Gastroesophageal sphincter (tissue), 4 donors: Measurements from ENCODE around the gene APBA2. TPM values are rescaled to one million over a fixed set of nuclear protein-coding genes. Genes with fewer than 3 reads are reported as not detected.
"Not testable (repeated sequence)": the region's sequence is repeated elsewhere in the genome, so short reads cannot be mapped to it uniquely, and the experiment has no call there.

Source experiments
- ATAC-seq: fragments of 150-250 bp; one replicate; pipeline ENCODE4 v1.9.1; 2016; ENCODE audit warnings: mild to moderate bottlenecking, moderate library complexity
- H3K27ac ChIP-seq, 4 donors: fragments of 200-600 bp; sonication (generic) in 3 of 4; 1 replicate in 3 of 4; 2 replicates in 1 of 4; pipeline ENCODE4 v1.5.1; 2016 to 2019
- H3K27me3 ChIP-seq: fragments of 200-600 bp; sonication (generic); one replicate; pipeline ENCODE4 v1.5.1; 2019
- H3K36me3 ChIP-seq, 2 donors: fragments of 200-600 bp; sonication (generic); one replicate each; pipeline ENCODE4 v1.5.1; 2019; ENCODE audit warnings: control low read depth in 1 of 2
- H3K4me1 ChIP-seq, 3 donors: fragments of 200-600 bp; sonication (generic); 1 replicate in 2 of 3; 2 replicates in 1 of 3; pipeline ENCODE4 v1.5.1; 2016 to 2019; ENCODE audit warnings: control low read depth in 2 of 3
- H3K4me3 ChIP-seq, 2 donors: fragments of 200-600 bp; sonication (generic); one replicate each; pipeline ENCODE4 v1.5.1; 2019; ENCODE audit warnings: mild to moderate bottlenecking in 1 of 2, moderate library complexity in 1 of 2
- H3K9me3 ChIP-seq, 3 donors: fragments of 200-600 bp; sonication (generic); one replicate each; pipeline ENCODE4 v1.5.1; 2017 to 2019; ENCODE audit warnings: control low read depth in 2 of 3
- CTCF ChIP-seq, 4 experiments: fragments of 200-600 bp in 2 of 4; fragments of 450-650 bp in 2 of 4; sonication (generic) in 1 of 4; IDR thresholded peaks; one replicate each; pipeline ENCODE4 v1.5.1; 2017 to 2019; ENCODE audit warnings: antibody characterized with exemption in 4 of 4, mild to moderate bottlenecking in 2 of 4, moderate library complexity in 2 of 4
- EP300 ChIP-seq: sonication (generic); formaldehyde crosslinking; IDR thresholded peaks from one replicate; pipeline ENCODE4 v1.6.1; 2017; ENCODE audit warnings: antibody characterized with exemption, mild to moderate bottlenecking
- POLR2A ChIP-seq, 2 donors: fragments of 450-650 bp; IDR thresholded peaks; one replicate each; pipeline ENCODE4 v1.6.1; 2017; ENCODE audit warnings: antibody characterized with exemption in 2 of 2, mild to moderate bottlenecking in 2 of 2, moderate library complexity in 1 of 2
- POLR2AphosphoS5 ChIP-seq: sonication (generic); formaldehyde crosslinking; IDR thresholded peaks from one replicate; pipeline ENCODE4 v1.6.1; 2017; ENCODE audit warnings: antibody characterized with exemption
- WGBS, 2 donors: methylation state at CpG; one replicate each; pipeline ENCODE4 v1.1.5; 2018; ENCODE audit warnings: low coverage in 1 of 2; 5-methylcytosine and 5-hydroxymethylcytosine counted together
- total RNA-seq, 4 donors: library from RNA; depleted of rRNA; stranded (reverse); fragments of >200 nt; gene quantifications; one replicate each; pipeline ENCODE4 v1.1.0, GENCODE V29; 2016

Gene APBA2
- total RNA-seq, 4 donors from 2014 or later: 3.1 to 14.9 (median 4.2) TPM

- Histone ChIP-seq H3K27me3 (no peaks in the 10 kb centered on the region), H3K36me3 (no peaks in the 10 kb centered on the region), H3K27ac (no peak overlapping the region), H3K9me3 (no peaks in the 10 kb centered on the region), H3K4me3 (no peak overlapping the region), H3K4me1 (no peaks in the 10 kb centered on the region)
- TF ChIP-seq CTCF (IDR thresholded peaks at IDR 0.05) (no peak), POLR2AphosphoS5 (no peak), EP300 (no peak), POLR2A (IDR thresholded peaks at IDR 0.05) (no peak)
- WGBS, 2 donors: 74 to 83% methylated on average over 2 to 3 of the region's 3 CpGs
- ATAC-seq: no peak
These were observed 130.7 kb downstream of the APBA2 start for GRCh38 chr15:29016518-29016917.

- Histone ChIP-seq H3K4me1 (peaks cover 0 to 9% (median 0%) of the 10 kb centered on the region in 3 donors), H3K4me3 (no peak overlapping the region), H3K27ac (no peak overlapping the region), H3K27me3 (no peaks in the 10 kb centered on the region), H3K36me3 (no peaks in the 10 kb centered on the region), H3K9me3 (no peaks in the 10 kb centered on the region)
- TF ChIP-seq EP300: no peak
- 93 to 96% methylated on average over 7 of the region's 8 CpGs for WGBS, 2 donors
- no peak for ATAC-seq
These were observed 132.5 kb downstream of the APBA2 start for GRCh38 chr15:29018120-29018805.

GRCh38 chr15:29018995-29019976, 133.5 kb downstream of the APBA2 start:
- no peaks in the 10 kb centered on the region for H3K9me3 ChIP-seq
- no peaks in the 10 kb centered on the region for H3K36me3 ChIP-seq
- H3K27ac ChIP-seq: no peak overlapping the region
- 68 to 77% methylated on average over 6 to 9 of the region's 9 CpGs for WGBS, 2 donors
- no peaks in the 10 kb centered on the region for H3K27me3 ChIP-seq
- H3K4me1 ChIP-seq: peaks cover 0 to 9% (median 0%) of the 10 kb centered on the region in 3 donors
- ATAC-seq: no peak
- TF ChIP-seq EP300 (no peak), POLR2AphosphoS5 (no peak), POLR2A (IDR thresholded peaks at IDR 0.05) (no peak), CTCF (IDR thresholded peaks at IDR 0.05) (no peak)
- H3K4me3 ChIP-seq: no peak overlapping the region

- no peak overlapping the region for H3K4me3 ChIP-seq
- peak overlapping the region in 1 of 4 donors; percentile 4 for H3K27ac ChIP-seq
- no peaks in the 10 kb centered on the region for H3K9me3 ChIP-seq
- no peaks in the 10 kb centered on the region for H3K27me3 ChIP-seq
- TF ChIP-seq EP300: no peak
- TF ChIP-seq POLR2A (IDR thresholded peaks at IDR 0.05): no peak
- no peak for TF ChIP-seq POLR2AphosphoS5
- TF ChIP-seq CTCF (IDR thresholded peaks at IDR 0.05): no peak
- H3K36me3 ChIP-seq: no peaks in the 10 kb centered on the region
- 39 to 54% methylated on average over 6 to 7 of the region's 7 CpGs for WGBS, 2 donors
- ATAC-seq: no peak
- H3K4me1 ChIP-seq: peaks cover 0 to 9% (median 0%) of the 10 kb centered on the region in 3 donors
These were observed 136.1 kb downstream of the APBA2 start for GRCh38 chr15:29021857-29022256.

- TF ChIP-seq CTCF (IDR thresholded peaks at IDR 0.05): no peak
- no peak for TF ChIP-seq EP300
- no peak for TF ChIP-seq POLR2AphosphoS5
- TF ChIP-seq POLR2A (IDR thresholded peaks at IDR 0.05): no peak
- ATAC-seq: no peak
These were observed 138.9 kb downstream of the APBA2 start for GRCh38 chr15:29024662-29025061.

GRCh38 chr15:29025411-29025810, 139.6 kb downstream of the APBA2 start:
- not testable (repeated sequence) for H3K4me3 ChIP-seq, H3K36me3 ChIP-seq, H3K4me1 ChIP-seq, ATAC-seq, H3K27me3 ChIP-seq, H3K27ac ChIP-seq, H3K9me3 ChIP-seq
- 82% methylated on average over 2 of the region's 17 CpGs; no CpG with 5 or more reads in 1 of the 2 donors for WGBS, 2 donors

More at GRCh38 chr15:29024662-29025061, 138.9 kb downstream of the APBA2 start:
- 40 to 57% methylated on average over 1 to 5 of the region's 5 CpGs for WGBS, 2 donors
- Histone ChIP-seq H3K36me3 (no peaks in the 10 kb centered on the region), H3K4me1 (peaks cover 0 to 9% (median 0%) of the 10 kb centered on the region in 3 donors), H3K27ac (no peak overlapping the region), H3K4me3 (no peak overlapping the region), H3K9me3 (no peaks in the 10 kb centered on the region), H3K27me3 (no peaks in the 10 kb centered on the region)

- ATAC-seq, H3K27me3 ChIP-seq, H3K4me1 ChIP-seq, H3K4me3 ChIP-seq, H3K27ac ChIP-seq, H3K36me3 ChIP-seq, H3K9me3 ChIP-seq: not testable (repeated sequence)
These were observed 142.4 kb downstream of the APBA2 start for GRCh38 chr15:29028158-29028557.
